Chondrocyte (in vitro differentiated cells): ENCODE results near the gene ARID3C. TPM values are rescaled to one million over a fixed set of nuclear protein-coding genes. Genes with fewer than 3 reads are reported as not detected.

ENCODE experiments used
- DNase-seq: peaks from one replicate; pipeline ENCODE4 v3.0.0; 2021; ENCODE audit warnings: mixed read lengths, low spot score
- H3K27ac Mint-ChIP-seq: one replicate; pipeline ENCODE4 v1.8.0; 2021; ENCODE audit warnings: mild to moderate bottlenecking, moderate library complexity, mixed read lengths; ENCODE audit not compliant: unreplicated experiment
- H3K27me3 Mint-ChIP-seq: 2 replicates; pipeline ENCODE4 v1.8.0; 2021; ENCODE audit warnings: low read depth, mixed read lengths
- H3K36me3 Mint-ChIP-seq: 2 replicates; pipeline ENCODE4 v1.8.0; 2021; ENCODE audit warnings: low read depth, mixed read lengths
- H3K4me1 Mint-ChIP-seq: 2 replicates; pipeline ENCODE4 v1.8.0; 2021; ENCODE audit warnings: low read depth, mild to moderate bottlenecking, mixed read lengths
- H3K4me3 Mint-ChIP-seq: one replicate; pipeline ENCODE4 v1.8.0; 2021; ENCODE audit warnings: mild to moderate bottlenecking, moderate library complexity, mixed read lengths; ENCODE audit not compliant: unreplicated experiment
- H3K9me3 Mint-ChIP-seq: 2 replicates; pipeline ENCODE4 v1.8.0; 2021; ENCODE audit warnings: low read depth, mixed read lengths
- CTCF ChIP-seq: fragments of 200-600 bp; sonication (generic); IDR thresholded peaks from 2 replicates; pipeline ENCODE4 v1.5.0; 2021; ENCODE audit warnings: antibody characterized with exemption, mild to moderate bottlenecking, moderate library complexity
- total RNA-seq: library from RNA; stranded (reverse); gene quantifications from 3 replicates; pipeline ENCODE4 v1.2.1, GENCODE V29; 2021

The ARID3C gene
- total RNA-seq, 1 donor from 2014 or later, result 0.20 TPM

- DNase-seq, result no peak
- Mint-ChIP-seq H3K27me3 (peaks cover 57% of the 10 kb centered on the region), H3K4me1 (peaks cover 7% of the 10 kb centered on the region), H3K27ac (no peak overlapping the region), H3K4me3 (no peak overlapping the region), H3K36me3 (no peaks in the 10 kb centered on the region), H3K9me3 (no peaks in the 10 kb centered on the region)
- TF ChIP-seq CTCF, result no peak
Observed at GRCh38 chr9:34581318-34581717, 47.5 kb downstream of the ARID3C start.

- DNase-seq, result peak; percentile 78
- Mint-ChIP-seq H3K36me3 (no peaks in the 10 kb centered on the region), H3K4me3 (no peak overlapping the region), H3K27ac (no peak overlapping the region), H3K4me1 (peaks cover 7% of the 10 kb centered on the region), H3K9me3 (no peaks in the 10 kb centered on the region), H3K27me3 (peaks cover 55% of the 10 kb centered on the region)
- TF ChIP-seq CTCF, result no peak
Observed at GRCh38 chr9:34580358-34580757, 48.5 kb downstream of the ARID3C start.

GRCh38 chr9:34579808-34580163, 49.1 kb downstream of the ARID3C start:
- no peak overlapping the region for H3K27ac Mint-ChIP-seq
- no peak for TF ChIP-seq CTCF
- no peaks in the 10 kb centered on the region for H3K36me3 Mint-ChIP-seq
- no peak overlapping the region for H3K4me3 Mint-ChIP-seq
- H3K9me3 Mint-ChIP-seq, result no peaks in the 10 kb centered on the region
- no peak for DNase-seq
- peaks cover 7% of the 10 kb centered on the region for H3K4me1 Mint-ChIP-seq
- H3K27me3 Mint-ChIP-seq, result peaks cover 49% of the 10 kb centered on the region

- no peak overlapping the region for H3K27ac Mint-ChIP-seq
Observed at GRCh38 chr9:34579104-34579807, 49.6 kb downstream of the ARID3C start.

More at GRCh38 chr9:34579104-34579807, 49.6 kb downstream of the ARID3C start:
- H3K4me1 Mint-ChIP-seq, result peaks cover 7% of the 10 kb centered on the region
- H3K36me3 Mint-ChIP-seq, result no peaks in the 10 kb centered on the region
- no peak overlapping the region for H3K4me3 Mint-ChIP-seq
- no peak for TF ChIP-seq CTCF
- H3K27me3 Mint-ChIP-seq, result peaks cover 45% of the 10 kb centered on the region
- no peak for DNase-seq
- no peaks in the 10 kb centered on the region for H3K9me3 Mint-ChIP-seq
